Activated CD4-positive, alpha-beta T cell treated with anti-CD3 and anti-CD28 coated beads, Interleukin-10, Interleukin-2, amounts not matched to agents 100 ng/mL and 50 ng/mL, durations not matched to agents 16 hours and 8 hours (primary cell): ENCODE results near the gene FOXB1.

Experiments
- DNase-seq: peaks from one replicate; pipeline ENCODE4 v3.0.0-alpha.2; 2020

The FOXB1 gene

DNA sequence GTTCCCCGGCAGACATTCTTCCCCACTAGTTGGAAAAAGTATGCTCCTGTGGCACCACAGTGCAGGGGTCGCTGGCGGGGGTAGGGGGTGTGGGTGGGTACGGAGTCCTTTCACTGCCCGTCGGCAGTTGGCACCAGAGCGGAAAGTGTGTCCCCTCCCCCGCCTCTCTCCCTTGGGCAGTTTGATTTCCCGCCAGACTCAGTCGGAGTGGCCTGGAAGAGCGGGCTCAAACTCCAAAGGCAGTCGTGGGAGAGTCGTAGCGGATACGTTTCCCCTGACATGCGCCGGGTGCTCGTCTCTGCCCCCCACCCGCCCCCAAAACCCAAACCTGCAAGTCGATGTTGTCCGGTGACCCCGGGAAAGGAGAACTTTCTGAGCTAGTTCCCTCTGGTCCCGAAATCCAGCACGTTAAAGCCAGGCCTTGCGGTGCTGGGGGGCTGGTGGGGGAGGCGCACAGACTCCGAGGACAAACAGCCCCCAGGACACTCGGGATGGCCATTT is 4.4 kb upstream of the FOXB1 start:
- no peak for DNase-seq

- DNase-seq = no peak
Measured at GRCh38 chr15:60000113-60000823, 3.8 kb upstream of the FOXB1 start.

GRCh38 chr15:60000824-60001609 is 3.1 kb upstream of the FOXB1 start:
- no peak for DNase-seq

GRCh38 chr15:60001610-60002527 is 2.2 kb upstream of the FOXB1 start:
- DNase-seq = no peak

GRCh38 chr15:60002528-60003218 is 1.4 kb upstream of the FOXB1 start:
- no peak for DNase-seq

DNA sequence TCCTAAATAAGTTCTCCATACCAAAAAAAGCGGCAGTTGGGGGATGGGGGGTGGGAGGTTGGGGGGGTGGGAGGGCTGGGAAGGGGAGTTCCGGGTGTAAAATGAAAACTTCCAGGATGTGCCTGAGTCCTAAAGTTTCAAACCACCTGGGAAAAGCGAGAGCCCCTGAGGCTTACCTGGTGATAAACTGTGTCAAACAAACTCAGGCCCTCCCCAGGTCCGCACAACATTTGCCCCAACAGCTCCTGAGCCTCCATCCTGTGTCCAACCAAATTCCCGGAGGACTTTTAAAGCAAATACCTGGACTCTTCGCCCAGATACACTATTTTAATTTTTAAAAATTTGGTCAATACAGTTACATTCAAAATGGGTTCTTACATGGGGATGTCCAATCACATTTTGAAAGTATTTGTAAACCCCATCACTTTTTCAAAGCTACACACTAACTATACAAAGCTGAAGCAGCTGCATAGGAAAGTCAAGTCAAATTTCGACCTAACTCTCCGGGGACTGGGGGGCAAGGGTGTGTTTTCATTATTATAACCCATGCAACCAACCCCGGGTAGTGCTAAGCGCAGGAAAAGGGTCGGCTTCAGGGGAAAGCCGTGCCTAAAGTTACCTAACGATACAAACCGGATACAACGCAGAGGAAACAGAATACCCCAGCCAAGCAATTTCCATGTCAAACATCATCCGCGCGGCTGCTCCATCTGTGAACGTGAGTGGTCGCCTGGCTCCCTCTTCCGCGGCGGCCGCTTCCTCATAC is 685 bp upstream of the FOXB1 start:
- DNase-seq = peak; percentile 49

DNA sequence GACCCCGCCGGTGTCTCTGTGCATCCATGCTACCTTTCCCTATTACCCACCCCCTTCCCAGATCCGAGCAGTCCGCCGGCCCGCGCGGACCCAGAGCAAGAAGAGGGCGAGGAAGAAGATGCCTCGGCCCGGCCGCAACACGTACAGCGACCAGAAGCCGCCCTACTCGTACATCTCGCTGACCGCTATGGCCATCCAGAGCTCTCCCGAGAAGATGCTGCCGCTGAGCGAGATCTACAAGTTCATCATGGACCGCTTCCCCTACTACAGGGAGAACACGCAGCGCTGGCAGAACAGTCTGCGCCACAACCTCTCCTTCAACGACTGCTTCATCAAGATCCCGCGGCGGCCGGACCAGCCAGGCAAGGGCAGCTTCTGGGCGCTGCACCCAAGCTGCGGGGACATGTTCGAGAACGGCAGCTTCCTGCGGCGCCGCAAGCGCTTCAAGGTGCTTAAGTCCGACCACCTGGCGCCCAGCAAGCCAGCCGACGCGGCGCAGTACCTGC is 788 bp downstream of the FOXB1 start:
- no peak for DNase-seq

DNA sequence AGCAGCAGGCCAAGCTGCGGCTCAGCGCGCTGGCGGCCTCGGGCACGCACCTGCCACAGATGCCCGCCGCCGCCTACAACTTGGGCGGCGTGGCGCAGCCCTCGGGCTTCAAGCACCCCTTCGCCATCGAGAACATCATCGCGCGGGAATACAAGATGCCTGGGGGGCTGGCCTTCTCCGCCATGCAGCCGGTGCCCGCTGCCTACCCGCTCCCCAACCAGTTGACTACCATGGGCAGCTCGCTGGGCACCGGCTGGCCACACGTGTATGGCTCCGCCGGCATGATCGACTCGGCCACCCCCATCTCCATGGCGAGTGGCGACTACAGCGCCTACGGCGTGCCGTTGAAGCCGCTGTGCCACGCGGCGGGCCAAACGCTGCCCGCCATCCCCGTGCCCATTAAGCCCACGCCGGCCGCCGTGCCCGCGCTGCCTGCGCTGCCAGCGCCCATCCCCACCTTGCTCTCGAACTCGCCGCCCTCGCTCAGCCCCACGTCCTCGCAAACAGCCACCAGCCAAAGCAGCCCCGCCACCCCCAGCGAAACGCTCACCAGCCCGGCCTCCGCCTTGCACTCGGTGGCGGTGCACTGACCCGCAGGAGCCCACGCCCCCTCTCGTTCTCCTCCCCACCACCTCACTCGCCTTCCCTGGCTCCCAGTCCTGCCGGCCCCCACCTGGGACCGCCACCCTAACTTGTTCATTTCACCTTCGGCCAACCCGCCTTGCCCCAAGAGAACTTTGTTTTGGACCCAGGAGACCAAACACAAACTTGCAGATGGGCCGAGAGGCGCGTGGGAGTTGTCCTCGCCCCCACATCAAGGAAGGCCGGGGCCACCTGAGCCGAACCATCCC is 1.5 kb downstream of the FOXB1 start:
- DNase-seq = no peak

DNA sequence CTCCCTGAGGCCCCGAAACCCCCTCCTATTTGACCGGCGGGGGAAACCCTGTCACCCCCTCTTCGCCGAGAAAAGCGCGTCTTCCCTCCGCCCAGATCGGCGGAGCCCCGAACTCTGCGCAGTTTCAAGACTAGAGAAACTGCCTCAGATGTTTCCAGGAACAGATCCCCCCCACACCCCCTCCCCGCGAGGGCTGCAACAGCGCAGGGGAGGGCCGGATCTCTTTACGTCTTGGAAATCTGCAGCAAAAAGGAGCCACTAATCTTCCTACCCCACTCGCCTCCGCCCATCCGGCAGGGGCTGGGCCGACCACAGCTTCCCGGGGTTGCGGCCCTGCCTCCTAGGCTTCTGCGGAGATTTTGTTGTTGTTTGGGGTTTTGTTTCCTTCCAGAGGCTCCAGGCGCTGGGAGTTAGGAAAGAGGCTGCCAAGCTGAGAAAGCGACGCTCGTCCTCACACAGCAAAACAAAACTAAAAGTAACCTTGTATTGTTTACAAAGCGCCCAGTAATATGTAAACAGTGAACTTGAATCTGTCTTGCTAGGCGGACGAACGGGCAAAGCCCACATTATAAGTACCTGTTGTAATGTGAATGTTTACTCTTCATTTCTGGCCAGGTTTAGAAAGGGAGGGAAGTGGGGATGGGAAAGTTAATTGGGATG is 2.2 kb downstream of the FOXB1 start:
- peak; percentile 88 for DNase-seq

GRCh38 chr15:60006873-60007272 is 2.8 kb downstream of the FOXB1 start:
- no peak for DNase-seq

DNA sequence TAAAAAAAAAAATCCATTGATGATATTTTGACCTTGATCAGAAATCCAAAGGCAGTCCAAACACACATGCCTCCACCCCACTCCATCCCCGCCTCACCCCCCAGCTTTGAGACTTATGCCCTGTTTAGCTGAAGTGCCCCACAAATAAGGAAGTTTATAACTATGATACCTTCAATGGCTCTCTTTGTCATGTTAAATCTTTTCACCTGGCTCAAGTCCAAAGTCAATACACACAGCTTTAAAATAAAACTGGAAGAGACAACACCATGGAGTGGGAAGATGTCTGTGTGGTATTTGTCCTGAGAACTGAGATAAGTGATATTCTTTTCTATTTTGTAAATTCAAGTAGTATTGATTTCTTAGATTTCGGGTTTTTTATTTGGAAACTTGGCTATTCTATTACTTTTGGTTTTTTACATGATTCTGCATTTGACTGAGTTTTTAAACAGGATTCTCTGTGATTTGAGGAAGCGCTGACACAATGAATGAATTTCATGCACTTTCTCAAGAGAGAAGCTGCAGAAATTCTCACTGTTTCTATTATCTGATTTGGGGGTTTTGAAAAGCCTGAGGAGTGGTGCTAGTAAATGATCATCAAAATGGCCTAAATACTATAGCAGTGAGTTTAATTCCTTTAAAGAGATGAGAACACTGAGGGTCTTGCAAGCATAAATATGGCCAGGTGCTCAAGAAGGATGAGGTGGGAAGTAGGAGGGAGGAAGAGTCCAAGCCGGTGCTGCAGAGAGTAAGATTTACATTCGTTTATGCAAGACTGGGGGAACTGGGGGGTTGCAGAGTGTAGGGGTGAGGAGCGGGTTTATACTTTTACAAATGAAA is 5.2 kb downstream of the FOXB1 start:
- DNase-seq = no peak

GRCh38 chr15:60009980-60010732 is 6.0 kb downstream of the FOXB1 start:
- DNase-seq = no peak

- DNase-seq = no peak
Measured at GRCh38 chr15:60010858-60011257, 6.7 kb downstream of the FOXB1 start.

DNA sequence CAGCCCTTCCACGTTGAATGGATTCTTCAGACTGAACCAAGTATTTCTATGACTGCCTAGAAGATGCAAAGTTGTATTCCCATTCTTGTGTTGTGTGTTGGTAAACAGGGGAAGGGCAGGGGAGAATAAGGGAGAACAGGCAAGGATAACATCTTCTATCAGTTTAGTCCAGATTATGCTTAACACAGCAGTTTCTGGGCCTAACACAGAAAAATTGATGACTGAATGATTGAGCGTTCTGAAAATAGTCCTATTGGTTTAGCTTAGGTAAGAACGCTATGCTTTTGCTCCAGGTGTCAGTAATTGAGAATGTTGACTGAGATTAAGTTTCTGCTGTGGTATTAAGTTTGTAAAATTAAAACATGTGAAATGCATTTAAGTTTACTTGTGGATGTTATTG is 8.6 kb downstream of the FOXB1 start:
- DNase-seq = no peak

GRCh38 chr15:60017538-60018520 is 13.7 kb downstream of the FOXB1 start:
- peak; percentile 86 for DNase-seq

DNA sequence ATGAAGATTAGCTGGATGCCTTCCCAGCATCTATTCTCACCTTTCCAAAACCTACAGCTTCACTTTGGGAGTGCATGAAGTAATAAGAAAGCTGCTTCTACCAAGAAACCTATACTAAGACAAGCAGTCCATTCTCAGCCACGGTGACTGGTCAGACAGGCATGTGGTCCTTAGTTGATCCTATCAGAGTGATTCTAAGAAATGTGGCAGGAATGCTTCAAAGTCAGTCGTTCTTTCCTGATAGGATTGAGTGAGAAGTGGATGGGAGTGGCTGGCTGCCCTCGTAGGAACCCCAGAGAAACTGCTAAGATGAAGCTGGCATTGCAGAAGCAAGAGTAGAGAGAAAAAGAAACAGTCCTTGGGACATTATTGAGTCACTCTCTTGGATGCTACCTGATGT is 16.6 kb downstream of the FOXB1 start:
- no peak for DNase-seq
